Fibroblast of gingiva (primary cell): ENCODE results near the gene PKMYT1.
A peak's percentile ranks its signal among the peaks of the same experiment; 100 is the strongest.

ENCODE experiments used
- DNase-seq: peaks from one replicate; pipeline ENCODE4 v3.0.0-alpha.2; 2011; ENCODE audit warnings: low read depth

The PKMYT1 gene

DNA sequence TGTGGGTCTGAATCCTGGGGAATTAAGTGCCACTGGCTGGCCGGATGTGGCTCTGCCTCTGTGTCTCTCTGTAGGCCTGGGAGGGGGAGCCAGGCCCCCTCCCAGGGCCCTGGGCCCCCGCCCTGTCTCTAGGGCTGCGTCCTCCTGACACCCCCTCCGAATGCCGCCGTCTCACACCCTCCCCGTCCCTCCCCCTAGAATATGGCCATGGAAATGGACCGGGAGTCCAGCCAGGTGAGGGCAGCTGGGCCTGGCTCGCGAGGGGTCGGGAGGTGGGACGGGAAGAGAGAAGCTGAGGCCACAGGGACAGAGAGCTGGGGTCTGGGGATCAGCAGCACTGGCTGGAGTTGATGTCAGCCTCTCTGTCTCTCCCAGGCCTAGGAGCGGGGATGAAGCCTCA lies 16.1 kb upstream of the PKMYT1 start:
- no peak for DNase-seq

DNA sequence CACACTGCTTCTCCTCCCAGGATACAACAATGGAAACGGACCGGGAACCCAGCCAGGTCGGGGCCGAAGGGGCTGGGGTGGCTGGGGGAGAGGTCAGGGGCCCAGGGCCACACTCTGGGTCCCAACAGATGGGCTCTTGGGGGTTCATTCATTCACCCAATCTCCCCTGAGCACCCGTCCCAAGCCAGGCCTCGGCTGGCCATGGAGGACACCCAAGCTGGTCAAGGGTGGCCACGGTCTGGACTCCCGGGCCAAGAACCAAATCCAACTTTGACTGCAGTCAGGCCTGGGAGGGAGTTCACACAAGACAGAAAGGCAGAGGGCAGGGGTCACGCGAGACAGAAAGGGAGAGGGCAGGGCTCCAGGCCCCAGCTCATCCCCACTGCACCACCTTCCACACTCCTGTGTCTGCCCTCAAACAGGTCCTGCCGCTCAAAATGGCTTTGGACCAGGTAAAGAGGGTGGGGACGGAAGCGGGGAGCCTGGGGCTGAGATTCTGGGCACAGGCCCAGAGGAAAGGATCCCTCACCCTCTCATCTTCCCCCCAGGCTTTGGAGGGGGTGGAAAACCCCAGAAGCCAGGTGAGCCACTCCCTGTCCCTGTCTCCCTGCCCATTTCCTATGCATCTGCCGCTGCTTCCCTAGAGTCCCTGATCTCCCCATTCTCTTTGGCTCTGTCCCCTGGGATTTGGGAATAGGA lies 12.3 kb upstream of the PKMYT1 start:
- DNase-seq, result no peak

DNA sequence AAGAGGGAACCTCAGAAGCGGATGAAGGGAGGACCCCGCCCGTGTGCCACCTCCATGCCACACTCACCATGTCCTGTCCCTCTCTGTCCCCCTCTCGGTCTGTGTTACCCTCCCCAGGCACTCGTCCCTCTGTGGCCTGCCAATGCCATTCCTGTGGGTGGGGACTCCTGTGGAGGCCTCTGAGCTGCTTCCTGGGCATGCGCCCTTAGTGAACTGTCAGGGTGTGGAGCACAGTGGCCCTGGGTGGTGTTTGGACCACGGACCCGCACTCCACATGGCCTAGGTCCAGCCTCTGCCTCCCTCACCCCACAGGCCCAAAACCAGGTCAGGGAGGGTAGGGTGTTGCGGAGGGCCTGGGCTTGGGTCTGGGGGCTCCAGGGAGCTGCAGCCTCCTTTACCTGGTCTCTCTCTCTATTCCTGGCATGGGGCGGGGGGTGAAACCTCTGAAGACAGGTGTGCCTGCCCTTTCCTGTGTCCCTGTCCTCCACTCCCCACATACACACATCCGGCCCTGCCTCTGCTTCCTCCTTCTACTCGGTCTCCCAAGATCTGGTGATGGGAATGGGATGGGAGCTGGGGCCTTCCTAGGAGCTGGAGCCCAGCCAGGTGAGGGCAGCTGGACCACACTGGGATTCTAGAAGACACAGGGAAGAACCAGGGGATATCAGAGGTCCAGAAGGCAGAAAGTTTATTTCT lies 11.5 kb upstream of the PKMYT1 start:
- no peak for DNase-seq

DNA sequence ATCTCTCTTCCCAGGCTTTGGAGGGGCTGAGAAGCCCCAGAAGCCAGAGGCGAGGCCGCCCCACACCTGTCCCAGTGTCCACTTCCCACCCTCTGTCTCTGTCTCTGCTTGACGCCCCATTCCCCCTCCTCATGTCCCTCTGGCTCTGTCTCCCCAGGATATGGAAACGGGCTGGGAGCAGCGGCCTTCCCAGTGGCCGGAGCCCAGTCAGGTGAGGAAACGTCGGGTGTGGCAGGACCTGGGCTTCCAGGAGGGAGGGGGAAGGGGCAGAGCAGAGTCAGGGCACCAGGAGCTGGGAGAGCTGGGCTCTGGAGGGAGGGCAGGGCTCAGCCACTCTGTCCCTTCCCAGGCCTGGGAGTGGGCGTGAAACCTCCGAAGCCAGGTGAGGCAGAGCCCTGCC lies 10.6 kb upstream of the PKMYT1 start:
- DNase-seq, result no peak

DNA sequence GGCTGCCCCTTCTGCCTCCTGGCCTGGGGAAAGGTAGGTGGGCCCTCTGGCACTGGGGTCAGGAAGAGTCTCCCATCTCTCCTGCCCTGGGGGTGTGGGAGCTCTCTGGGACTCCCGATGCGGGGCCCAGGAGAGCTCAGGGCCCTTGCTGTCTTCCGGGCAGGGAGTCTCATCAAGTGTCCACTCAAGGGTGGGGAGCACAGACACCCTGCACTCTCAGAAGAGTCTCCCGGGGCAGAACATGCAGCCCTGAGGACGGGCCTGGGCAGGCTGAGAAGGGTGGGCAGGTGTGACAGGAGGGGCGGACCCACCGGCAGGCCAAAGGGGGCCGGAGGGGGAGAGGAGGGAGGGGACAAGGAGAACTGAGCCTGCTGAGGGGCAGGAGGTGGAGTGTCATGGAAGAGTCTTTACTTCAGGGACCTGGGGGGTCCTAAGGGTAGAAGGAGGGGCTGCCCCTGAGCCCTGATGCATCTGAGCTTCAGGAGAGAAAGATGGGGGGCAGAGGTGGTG lies 8.4 kb upstream of the PKMYT1 start:
- no peak for DNase-seq

DNA sequence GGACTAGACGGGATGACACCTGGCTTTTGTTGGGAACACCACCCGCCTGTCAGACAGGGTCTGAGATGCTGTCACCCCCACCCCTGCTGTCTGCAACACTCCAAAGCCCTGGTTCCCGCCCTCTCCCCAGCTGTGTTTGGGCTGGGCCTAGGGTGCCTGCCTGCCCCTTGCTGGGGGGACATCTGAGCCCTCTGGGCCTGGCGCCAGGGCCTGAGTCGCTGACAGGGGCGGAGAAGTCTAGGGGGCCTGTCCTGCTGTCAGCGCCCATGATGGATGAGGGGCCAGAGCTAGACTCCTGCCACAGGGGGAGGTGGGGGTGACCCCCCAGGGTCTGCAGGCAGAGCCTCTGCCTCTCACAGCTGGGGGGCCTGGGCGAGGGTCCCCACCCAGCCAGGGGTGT lies 7.6 kb upstream of the PKMYT1 start:
- DNase-seq, result no peak

DNA sequence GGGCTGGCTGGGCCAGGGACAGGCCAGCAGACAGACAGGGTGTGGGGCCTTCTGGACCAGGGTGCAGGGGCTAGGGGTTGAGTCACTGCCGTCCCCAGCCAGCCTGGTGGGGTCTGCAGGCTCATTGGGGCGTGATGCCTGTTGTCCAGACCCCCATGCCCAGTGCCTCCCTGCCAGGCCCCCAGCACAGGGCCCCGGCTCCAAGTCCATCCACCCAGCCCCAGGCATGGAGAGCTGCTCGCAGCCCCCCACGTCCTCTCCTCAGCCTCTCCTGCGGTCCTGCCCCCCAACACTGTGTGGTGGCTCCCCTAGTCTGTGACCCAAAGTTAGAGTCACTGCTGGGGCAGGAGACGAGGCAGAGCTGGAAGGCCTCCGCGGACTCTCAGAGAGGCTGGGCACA lies 7.0 kb upstream of the PKMYT1 start:
- no peak for DNase-seq

DNA sequence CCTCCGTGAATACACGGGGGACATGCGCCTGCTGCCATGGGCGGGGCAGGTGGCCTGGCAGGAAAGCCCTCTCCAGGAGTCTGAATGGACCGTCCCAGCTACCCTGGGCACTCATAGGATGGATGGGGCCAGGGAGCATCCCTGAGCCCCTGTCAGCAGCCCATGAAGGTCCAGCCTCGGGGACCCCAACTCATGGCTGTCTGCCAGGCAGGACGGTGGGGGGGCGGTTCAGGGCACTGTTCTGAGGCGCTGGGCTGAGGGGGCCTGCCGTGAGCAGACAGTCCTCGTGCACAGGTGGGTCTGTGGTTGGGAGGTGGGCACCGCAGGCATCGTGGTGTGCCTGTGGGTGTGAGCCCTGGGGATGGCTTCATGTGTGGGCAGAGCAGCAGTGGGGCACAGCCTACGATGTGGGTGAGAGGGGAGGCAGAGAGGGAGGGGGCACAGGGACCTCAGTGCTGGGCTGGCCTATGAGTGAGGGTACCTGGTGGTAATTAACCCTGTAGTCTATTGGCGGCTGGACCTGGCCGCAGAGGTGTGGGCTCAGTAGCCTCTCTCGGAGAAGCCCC lies 6.5 kb upstream of the PKMYT1 start:
- no peak for DNase-seq

DNA sequence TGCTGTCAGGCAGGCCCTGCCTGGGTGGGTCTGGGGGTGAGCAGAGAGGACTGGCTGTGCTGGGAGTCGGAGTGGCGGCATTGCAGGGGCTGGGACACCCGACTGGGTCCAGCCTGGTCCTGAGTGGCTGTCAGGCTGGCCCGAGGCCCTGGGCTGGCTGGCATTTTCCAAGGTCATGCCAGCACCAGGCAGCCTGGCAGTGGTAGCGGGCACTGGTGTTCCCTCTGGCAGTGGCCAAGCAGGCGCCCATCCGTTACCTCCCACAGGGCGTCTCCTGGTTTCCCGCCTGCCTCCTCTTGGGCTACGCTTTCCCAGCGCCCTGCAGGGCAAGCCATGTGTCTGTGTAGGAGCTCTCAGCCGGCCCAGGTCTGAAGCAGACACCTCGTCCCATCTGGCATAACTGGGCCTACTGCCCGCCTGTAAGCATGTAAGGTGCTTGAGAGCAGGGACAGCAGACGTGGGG lies 5.7 kb upstream of the PKMYT1 start:
- no peak for DNase-seq

DNA sequence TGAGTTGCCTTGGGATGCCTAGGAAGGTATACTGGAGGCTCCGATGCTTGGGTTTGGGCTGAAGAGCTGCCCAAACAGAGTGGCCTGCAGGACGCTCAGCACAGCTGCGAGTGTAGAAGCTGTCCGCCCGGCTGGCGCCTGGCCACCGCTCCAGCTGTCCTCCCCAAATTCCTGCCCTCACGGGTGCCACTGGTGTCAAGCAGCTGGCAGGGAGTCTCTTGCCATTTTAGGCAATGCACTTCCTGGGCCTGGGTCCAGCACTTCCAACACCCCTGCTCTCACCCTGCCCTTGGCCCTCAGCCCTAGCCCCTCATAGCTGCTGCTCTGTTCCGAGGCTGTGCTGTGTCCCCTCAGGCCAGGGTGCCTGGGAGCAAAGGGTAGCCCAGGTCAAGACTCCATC lies 5.2 kb upstream of the PKMYT1 start:
- no peak for DNase-seq

DNA sequence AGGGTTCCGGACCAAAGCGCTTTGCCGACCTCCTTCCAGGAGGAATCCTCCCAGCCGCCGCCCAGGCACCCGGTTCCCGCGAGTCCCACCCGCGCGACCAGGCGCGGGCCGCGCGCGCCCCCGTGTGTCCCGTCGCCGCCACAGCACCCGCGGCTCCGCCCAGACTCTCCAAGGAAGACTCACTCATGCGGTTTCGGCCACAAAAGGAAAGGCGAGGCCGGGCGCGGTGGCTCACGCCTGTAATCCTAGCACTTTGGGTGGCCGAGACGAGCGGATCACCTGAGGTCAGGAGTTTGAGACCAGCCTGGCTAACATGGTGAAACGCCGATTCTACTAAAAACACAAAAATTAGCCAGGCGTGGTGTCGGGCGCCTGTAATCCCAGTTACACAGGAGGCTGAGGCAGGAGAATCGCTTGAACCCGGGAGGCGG lies 3.5 kb upstream of the PKMYT1 start:
- DNase-seq, result peak; percentile 57

DNA sequence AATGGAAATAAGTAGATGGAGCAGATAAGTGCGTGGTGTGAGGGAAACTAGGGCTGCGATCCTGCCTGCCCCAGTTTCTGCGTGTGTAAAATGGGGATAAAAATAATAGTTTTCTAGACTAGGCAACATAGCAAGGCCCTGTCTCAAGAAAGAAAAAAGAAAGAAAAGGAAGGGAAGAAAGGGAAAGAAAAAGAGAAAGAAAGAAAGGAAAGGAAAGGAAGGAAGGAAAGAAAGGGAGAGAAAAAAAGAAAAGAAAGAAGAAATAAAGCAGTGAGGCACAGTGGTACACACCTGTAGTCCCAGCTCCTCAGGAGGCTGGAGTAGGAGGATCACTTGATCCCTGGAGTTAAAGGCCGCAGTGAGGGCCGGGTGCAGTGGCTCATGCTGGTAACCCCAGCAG lies 2.2 kb upstream of the PKMYT1 start:
- no peak for DNase-seq

DNA sequence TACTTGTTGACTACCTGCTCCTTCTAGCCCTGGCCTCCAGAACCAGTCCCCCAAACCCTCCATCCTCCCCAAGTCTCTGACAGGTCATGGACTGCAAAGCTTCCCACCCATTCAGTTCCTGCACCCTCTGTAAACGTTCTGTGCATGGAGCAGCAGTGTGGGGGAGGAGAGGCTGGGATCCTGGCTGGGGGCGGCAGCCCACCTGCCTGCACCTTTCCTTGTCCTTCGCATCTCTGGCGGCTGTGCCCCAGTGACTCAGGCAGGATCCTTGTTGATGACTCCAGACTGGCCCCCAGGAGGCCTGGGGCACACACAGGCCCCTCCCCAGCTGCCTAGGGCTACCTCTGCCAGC lies 1.6 kb upstream of the PKMYT1 start:
- DNase-seq, result no peak

DNA sequence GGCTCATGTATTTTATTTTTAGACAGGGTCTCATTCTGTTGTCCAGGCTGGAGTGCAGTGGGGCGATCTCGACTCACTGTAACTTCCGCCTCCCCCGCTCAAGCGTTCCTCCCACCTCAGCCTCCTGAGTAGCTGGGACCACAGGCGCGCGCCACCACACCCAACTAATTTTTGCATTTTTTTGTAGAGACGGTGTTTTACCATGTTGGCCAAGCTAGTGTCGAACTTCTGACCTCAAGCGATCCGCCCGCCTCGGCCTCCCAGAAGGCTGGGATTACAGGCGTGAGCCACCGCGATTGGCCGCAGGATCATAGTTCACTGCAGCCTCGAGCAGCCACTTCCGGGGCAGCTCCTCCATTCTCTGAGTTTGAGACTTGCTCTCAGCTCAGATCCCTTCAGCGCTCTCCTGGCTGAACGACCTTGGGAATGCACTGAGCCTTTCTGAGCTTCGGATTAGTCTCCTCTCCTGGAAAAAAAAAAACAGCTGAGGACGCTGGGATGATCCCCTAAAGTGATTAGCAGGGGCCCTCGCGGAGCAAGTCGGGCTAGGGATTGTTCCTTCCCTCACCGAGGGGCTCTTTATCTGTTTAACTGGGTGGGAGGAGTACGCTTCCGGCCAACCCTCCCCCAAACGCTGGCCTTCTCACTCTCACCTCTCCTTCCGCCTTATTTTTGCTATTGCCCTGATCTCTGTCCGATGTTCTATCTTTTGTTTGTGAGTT lies 1.1 kb upstream of the PKMYT1 start:
- no peak for DNase-seq

DNA sequence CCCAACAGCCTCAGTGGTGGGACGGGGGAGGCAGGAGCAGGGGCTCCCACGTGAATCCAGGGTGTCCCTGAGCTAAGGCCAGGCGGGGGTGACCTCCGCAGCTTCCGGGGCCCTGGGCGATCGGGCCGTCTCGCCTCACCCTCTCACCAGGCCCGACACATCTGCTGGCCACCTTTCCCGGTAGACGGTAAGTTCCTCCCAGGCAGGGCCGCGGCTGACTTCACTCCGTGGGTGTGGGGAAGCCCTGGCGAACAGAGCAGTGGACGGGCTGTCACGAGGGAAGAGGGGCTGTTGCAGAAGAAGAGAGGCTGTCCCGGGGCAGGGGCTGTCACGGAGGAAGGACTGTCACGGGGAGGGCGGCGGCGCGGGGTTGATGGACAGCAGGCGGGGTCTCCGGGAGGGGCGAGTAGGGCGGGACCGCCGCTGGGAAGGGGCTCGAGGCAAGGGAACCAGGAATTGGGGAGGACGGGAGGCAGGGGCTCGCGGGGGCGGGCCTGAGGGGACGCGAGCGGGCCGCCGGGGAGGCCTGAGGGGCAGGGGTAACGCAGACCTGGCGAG lies 498 bp downstream of the PKMYT1 start:
- DNase-seq, result no peak

DNA sequence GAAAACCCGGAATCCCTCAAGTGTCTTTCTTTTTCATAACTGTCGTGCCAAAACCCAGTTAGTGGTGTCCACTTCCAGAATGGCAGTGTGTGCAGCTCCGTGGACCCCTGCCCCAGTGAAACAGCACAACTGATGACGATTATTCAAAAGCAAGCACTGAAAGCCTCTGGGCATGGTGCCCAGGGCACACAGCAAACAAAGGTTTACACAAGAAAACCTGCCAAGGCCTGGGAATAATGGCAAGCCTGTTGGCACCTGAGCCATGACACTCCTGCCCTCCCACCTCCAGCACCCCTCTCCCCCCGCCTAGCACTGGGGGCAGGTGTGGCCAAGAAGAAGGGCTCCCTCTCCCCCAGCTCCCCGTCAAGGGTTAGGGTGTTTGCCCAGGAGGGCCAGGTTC lies 2.8 kb downstream of the PKMYT1 start:
- DNase-seq, result no peak

DNA sequence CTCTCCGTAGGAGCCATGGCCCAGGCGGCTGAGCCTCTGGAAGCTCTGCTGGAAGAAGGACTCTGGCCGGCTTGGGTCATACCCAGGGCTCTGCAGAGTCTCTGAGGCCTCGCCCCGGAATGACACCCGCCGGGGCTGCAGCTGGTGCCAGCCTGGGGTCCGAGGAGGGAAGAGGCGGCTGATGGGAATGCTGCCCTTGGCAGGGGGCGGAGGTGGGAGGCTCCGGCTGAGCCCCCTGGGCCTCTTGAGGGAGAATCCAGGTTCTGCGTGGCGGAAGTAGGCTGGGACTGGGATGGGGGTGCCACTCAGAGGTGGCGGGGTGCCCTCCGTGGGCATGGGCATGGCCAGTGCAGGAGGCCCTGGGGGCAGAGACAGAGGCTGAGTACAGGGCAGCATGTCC lies 3.6 kb downstream of the PKMYT1 start:
- no peak for DNase-seq

DNA sequence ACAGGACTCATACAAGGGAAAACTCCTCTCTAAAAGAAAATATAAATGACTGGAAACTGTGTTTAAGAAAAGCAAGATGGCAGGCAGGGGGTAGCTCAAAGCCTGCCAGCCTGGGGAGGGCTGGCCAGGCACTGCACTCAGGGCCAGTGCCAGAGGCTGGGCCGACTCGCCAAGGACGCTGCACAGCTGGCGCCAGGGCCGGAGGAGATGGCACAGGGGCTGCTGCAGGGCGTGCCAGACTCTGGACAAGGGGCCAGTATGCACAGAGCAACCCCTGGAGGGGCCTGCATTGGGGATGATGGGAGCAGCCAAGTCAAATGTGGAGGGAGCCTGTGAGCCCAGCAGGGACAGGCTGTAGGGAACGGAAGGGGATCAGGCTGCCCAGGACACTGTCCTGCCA lies 4.0 kb downstream of the PKMYT1 start:
- DNase-seq, result no peak

DNA sequence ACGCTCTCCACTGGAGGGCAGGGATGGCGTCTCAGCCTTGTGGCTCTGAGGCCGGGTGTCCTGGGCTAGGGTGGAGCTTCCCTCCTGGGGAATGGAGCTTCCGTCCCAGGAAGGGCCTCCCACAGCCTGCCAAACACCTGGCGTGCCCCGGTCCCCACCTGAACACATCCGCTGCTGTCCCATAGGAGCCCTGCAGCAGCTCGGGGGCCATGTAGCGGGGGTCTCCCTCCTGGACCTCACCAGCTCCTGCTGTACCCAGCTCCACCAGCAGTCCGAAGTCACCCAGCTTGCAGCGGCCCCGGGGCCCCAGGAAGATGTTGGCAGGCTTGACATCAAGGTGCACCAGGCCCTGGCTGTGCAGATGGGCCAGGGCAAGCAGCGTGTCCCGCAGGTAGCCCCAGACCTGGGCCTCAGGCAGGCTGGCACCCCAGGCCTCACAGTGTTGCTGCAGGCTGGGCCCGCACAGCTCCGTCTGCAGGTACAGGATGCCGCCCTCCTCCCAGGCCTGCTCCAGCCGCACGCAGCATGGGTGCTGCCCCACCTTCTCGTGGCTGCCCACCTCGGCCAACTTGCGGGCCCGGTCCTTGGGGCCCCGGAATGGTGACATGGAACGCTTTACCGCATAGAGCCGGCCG lies 5.0 kb downstream of the PKMYT1 start:
- no peak for DNase-seq

DNA sequence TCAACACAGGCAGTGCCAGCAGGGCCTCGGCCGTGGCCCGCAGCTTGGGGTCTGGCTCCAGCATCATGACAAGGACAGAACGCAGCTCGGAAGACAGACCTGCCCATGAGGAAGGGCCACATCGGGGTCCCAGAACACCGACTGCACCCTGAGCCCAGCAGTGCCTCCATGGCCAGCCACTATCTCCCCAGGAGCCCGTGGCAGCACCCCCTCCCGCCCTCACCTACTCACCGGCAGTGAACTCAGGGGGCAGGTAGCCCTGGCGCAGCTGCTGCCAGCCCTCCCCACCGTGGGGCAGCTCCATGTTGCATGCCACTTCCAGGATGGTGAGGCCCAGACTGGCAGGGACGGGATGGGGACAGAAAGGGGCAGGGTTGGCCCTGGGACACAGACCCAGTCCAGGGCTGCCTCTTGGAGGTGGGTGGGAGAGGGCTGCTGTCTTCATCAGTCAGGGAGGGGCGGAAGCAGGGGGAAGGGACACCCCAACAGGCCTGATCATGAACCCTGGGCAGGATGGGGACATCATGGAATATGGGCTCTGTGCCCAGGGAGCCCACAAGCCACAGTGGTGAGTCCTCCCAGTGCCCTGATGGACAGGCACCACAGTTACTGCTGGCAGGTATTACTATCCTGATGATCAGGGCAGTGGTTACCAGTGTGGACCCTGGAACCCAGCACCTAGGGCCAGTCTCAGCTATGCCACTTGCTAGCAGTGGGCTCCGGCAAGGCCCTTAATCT lies 5.8 kb downstream of the PKMYT1 start:
- DNase-seq, result no peak

DNA sequence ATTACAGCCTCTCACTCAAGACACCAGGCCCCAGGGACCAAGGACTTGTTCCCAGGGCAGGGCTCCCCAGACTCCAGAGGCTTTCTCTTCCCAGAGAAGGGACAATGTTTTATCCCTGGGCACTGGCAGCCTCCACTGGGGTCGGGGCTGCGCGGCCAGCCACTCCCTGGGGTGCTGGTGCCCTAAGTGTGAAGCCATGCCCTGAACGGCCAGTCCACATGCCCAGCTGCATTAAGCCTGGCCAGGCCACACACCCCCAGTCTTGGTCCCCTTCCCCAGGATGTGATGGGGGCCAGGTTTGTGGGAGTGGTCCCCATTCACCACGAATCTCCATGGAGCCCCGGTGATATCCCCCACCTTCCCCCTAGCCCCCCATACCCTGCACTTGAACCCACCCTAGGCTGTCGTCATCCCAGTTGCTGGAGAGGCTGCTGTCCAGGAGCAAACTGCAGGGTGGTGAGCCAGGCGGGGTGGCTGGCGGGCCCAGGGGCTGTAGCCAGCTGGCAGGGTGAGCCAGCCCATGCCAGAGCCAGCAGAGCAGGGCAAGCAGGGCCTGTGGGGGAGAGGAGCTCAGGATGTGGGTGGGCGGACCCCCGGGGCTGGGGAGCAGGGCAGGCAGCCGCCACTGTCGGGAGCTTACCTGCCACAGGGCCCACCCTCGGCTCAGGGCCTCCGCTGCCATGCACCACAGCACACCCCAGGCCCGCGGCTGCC lies 6.5 kb downstream of the PKMYT1 start:
- DNase-seq, result no peak
